H9 (cell line): ENCODE results near the gene MAP2. TPM values are rescaled to one million over a fixed set of nuclear protein-coding genes. Genes with fewer than 3 reads are reported as not detected.

ENCODE experiments used
- DNase-seq: peaks from one replicate; pipeline ENCODE4 v3.0.0-alpha.2; 2017
- H2AFZ ChIP-seq: one replicate; pipeline ENCODE4 v1.6.1; 2013; ENCODE audit warnings: mild to moderate bottlenecking, low read length, control low read depth, moderate library complexity
- H2AK5ac ChIP-seq: 2 replicates; pipeline ENCODE4 v1.6.1; 2013; ENCODE audit warnings: low read length, control low read depth, mixed read lengths; ENCODE audit not compliant: insufficient read length
- H2BK120ac ChIP-seq: one replicate; pipeline ENCODE4 v1.6.1; 2013; ENCODE audit warnings: low read depth, mild to moderate bottlenecking, low read length, control low read depth, inconsistent platforms; ENCODE audit not compliant: poor library complexity, severe bottlenecking
- H2BK12ac ChIP-seq: 2 replicates; pipeline ENCODE4 v1.6.1; 2013; ENCODE audit warnings: low read length, control low read depth, mixed read lengths, low read depth; ENCODE audit not compliant: insufficient read length
- H2BK15ac ChIP-seq: 2 replicates; pipeline ENCODE4 v1.6.1; 2013; ENCODE audit warnings: low read depth, low read length, control low read depth
- H2BK20ac ChIP-seq: one replicate; pipeline ENCODE4 v1.6.1; 2013; ENCODE audit warnings: low read depth, mild to moderate bottlenecking, low read length, control low read depth, inconsistent platforms; ENCODE audit not compliant: poor library complexity, severe bottlenecking
- H2BK5ac ChIP-seq: 2 replicates; pipeline ENCODE4 v1.6.1; 2013; ENCODE audit warnings: low read length, control low read depth, mixed read lengths; ENCODE audit not compliant: insufficient read length
- H3K14ac ChIP-seq: 2 replicates; pipeline ENCODE4 v1.6.1; 2013; ENCODE audit warnings: low read length, control low read depth; ENCODE audit not compliant: insufficient read depth
- H3K18ac ChIP-seq: 2 replicates; pipeline ENCODE4 v1.6.1; 2013; ENCODE audit warnings: low read depth, mild to moderate bottlenecking, mixed read lengths, low read length, control low read depth; ENCODE audit not compliant: insufficient read length
- H3K23ac ChIP-seq: 2 replicates; pipeline ENCODE4 v1.6.1; 2013; ENCODE audit warnings: low read length, control low read depth, mixed read lengths, low read depth; ENCODE audit not compliant: insufficient read length
- H3K23me2 ChIP-seq: 2 replicates; pipeline ENCODE4 v1.6.1; 2013; ENCODE audit warnings: low read depth, mild to moderate bottlenecking, mixed read lengths, low read length, control low read depth; ENCODE audit not compliant: insufficient read length, poor library complexity, severe bottlenecking
- H3K27ac ChIP-seq: 2 replicates; pipeline ENCODE4 v1.5.1; 2013; ENCODE audit warnings: low read length, control low read depth, mixed read lengths, low read depth; ENCODE audit not compliant: insufficient read length
- H3K27me3 ChIP-seq: 2 replicates; pipeline ENCODE4 v1.6.1; 2013; ENCODE audit warnings: low read length, control low read depth, inconsistent platforms; ENCODE audit not compliant: insufficient read depth
- H3K4ac ChIP-seq: 2 replicates; pipeline ENCODE4 v1.6.1; 2013; ENCODE audit warnings: low read depth, mild to moderate bottlenecking, control low read depth, inconsistent platforms, low read length, moderate library complexity
- H3K4me1 ChIP-seq: 2 replicates; pipeline ENCODE4 v1.6.1; 2013; ENCODE audit warnings: low read length, control low read depth, inconsistent platforms; ENCODE audit not compliant: insufficient read depth
- H3K4me2 ChIP-seq: 2 replicates; pipeline ENCODE4 v1.6.1; 2013; ENCODE audit warnings: low read length, control low read depth, mixed read lengths; ENCODE audit not compliant: insufficient read length, insufficient read depth
- H3K56ac ChIP-seq: 2 replicates; pipeline ENCODE4 v1.6.1; 2013; ENCODE audit warnings: low read depth, mild to moderate bottlenecking, mixed read lengths, low read length, control low read depth; ENCODE audit not compliant: insufficient read length
- H3K79me1 ChIP-seq: 2 replicates; pipeline ENCODE4 v1.6.1; 2013; ENCODE audit warnings: low read depth, mild to moderate bottlenecking, moderate library complexity, low read length, control low read depth, inconsistent platforms; ENCODE audit not compliant: insufficient read depth, poor library complexity, severe bottlenecking
- H3K79me2 ChIP-seq: 2 replicates; pipeline ENCODE4 v1.6.1; 2013; ENCODE audit warnings: low read length, control low read depth, inconsistent platforms; ENCODE audit not compliant: insufficient read depth
- H3K9ac ChIP-seq: 2 replicates; pipeline ENCODE4 v1.6.1; 2013; ENCODE audit warnings: low read length, control low read depth, mixed read lengths; ENCODE audit not compliant: insufficient read length; ENCODE audit errors: extremely low read depth
- H3K9me3 ChIP-seq: one replicate; pipeline ENCODE4 v1.6.1; 2013; ENCODE audit warnings: low read depth, low read length, inconsistent platforms; ENCODE audit not compliant: control insufficient read depth
- H3T11ph ChIP-seq: one replicate; pipeline ENCODE4 v1.6.1; 2013; ENCODE audit warnings: mild to moderate bottlenecking, low read length, control low read depth, inconsistent platforms
- H4K20me1 ChIP-seq: one replicate; pipeline ENCODE4 v1.6.1; 2013; ENCODE audit not compliant: control insufficient read depth, insufficient read length, insufficient read depth
- H4K5ac ChIP-seq: 2 replicates; pipeline ENCODE4 v1.6.1; 2013; ENCODE audit warnings: low read depth, mild to moderate bottlenecking, mixed read lengths, low read length, control low read depth; ENCODE audit not compliant: insufficient read length
- H4K8ac ChIP-seq: replicated peaks from 2 replicates; pipeline ENCODE4 v1.6.1; 2013; ENCODE audit warnings: low read length, control low read depth, mixed read lengths, low read depth; ENCODE audit not compliant: insufficient read length
- H4K91ac ChIP-seq: 2 replicates; pipeline ENCODE4 v1.6.1; 2013; ENCODE audit warnings: low read depth, mild to moderate bottlenecking, moderate library complexity, mixed read lengths, low read length, control low read depth; ENCODE audit not compliant: insufficient read length
- H3K27ac Mint-ChIP-seq, 3 experiments: 2 replicates in 2 of 3; 3 replicates in 1 of 3; pipeline ENCODE4 v1.8.0; 2020 to 2021; ENCODE audit warnings: mixed read lengths in 3 of 3, mild to moderate bottlenecking in 1 of 3, moderate library complexity in 1 of 3
- H3K27me3 Mint-ChIP-seq: 2 replicates; pipeline ENCODE4 v1.8.0; 2021; ENCODE audit warnings: low read depth, mild to moderate bottlenecking, moderate library complexity, mixed read lengths
- H3K36me3 Mint-ChIP-seq, 3 experiments: 2 replicates in 2 of 3; 3 replicates in 1 of 3; pipeline ENCODE4 v1.8.0; 2020 to 2021; ENCODE audit warnings: low read depth in 3 of 3, mixed read lengths in 3 of 3; ENCODE audit not compliant: insufficient read depth in 1 of 3
- H3K4me1 Mint-ChIP-seq, 2 experiments: 2 replicates each; pipeline ENCODE4 v1.8.0; 2020; ENCODE audit warnings: mixed read lengths in 2 of 2
- H3K4me3 Mint-ChIP-seq, 2 experiments: 2 replicates in 1 of 2; 3 replicates in 1 of 2; pipeline ENCODE4 v1.8.0; 2020 to 2021; ENCODE audit warnings: mild to moderate bottlenecking in 2 of 2, mixed read lengths in 2 of 2, moderate library complexity in 1 of 2
- H3K9me3 Mint-ChIP-seq, 2 experiments: 2 replicates in 1 of 2; 3 replicates in 1 of 2; pipeline ENCODE4 v1.8.0; 2020; ENCODE audit warnings: mild to moderate bottlenecking in 2 of 2, mixed read lengths in 2 of 2, moderate library complexity in 1 of 2
- CTCF ChIP-seq: fragments of 200-600 bp; sonication (generic); conservative IDR thresholded peaks from 3 replicates; pipeline ENCODE4 v1.8.0; 2021; ENCODE audit warnings: antibody characterized with exemption, mild to moderate bottlenecking
- WGBS: extraction: QIAGEN DNeasy Blood & Tissue Kit; methylation state at CpG from one replicate; pipeline ENCODE4 v1.1.7; 2013; ENCODE audit warnings: missing lambda C conversion rate, low lambda C conversion rate, mixed read lengths; ENCODE audit not compliant: insufficient read length; ENCODE audit errors: extremely low coverage; 5-methylcytosine and 5-hydroxymethylcytosine counted together
- total RNA-seq: library from RNA; stranded (reverse); gene quantifications from 2 replicates; pipeline ENCODE4 v1.2.1, GENCODE V29; 2021

The MAP2 gene
- total RNA-seq, 1 experiment from 2014 or later: 0.87 TPM

GRCh38 chr2:209413311-209414014 is 10.4 kb upstream of the MAP2 start:
- Histone ChIP-seq H3K4me2 (no peak overlapping the region), H2BK5ac (no peak overlapping the region), H3K14ac (no peak overlapping the region), H3K9me3 (no peaks in the 10 kb centered on the region), H3K18ac (no peak overlapping the region), H2BK20ac (no peak overlapping the region), H3K56ac (no peak overlapping the region), H3K23ac (no peak overlapping the region), H3K23me2 (no peaks in the 10 kb centered on the region), H3K4me1 (no peaks in the 10 kb centered on the region), H3T11ph (no peak overlapping the region), H4K91ac (no peak overlapping the region), H2AK5ac (no peak overlapping the region), H3K27ac (no peak overlapping the region), H4K20me1 (no peaks in the 10 kb centered on the region), H3K27me3 (no peaks in the 10 kb centered on the region), H3K9ac (no peak overlapping the region), H4K5ac (no peak overlapping the region), H4K8ac (no peak overlapping the region), H3K4ac (no peak overlapping the region), H3K79me2 (no peaks in the 10 kb centered on the region), H2BK12ac (no peak overlapping the region), H3K79me1 (no peaks in the 10 kb centered on the region), H2BK15ac (no peak overlapping the region), H2AFZ (no peak overlapping the region), H2BK120ac (no peak overlapping the region)
- WGBS: no CpG with 5 or more reads among the region's 1 CpG
- DNase-seq: no peak
- H3K4me3 Mint-ChIP-seq: no peak overlapping the region
- H3K27me3 Mint-ChIP-seq: no peaks in the 10 kb centered on the region
- peaks cover 0 to 13% (median 3%) of the 10 kb centered on the region in 3 experiments; a peak in 4 of 7 replicates for H3K36me3 Mint-ChIP-seq
- H3K27ac Mint-ChIP-seq: no peak overlapping the region
- H3K9me3 Mint-ChIP-seq: peaks cover 17 to 19% of the 10 kb centered on the region in 2 experiments
- no peak for TF ChIP-seq CTCF
- H3K4me1 Mint-ChIP-seq: peaks cover 4 to 5% of the 10 kb centered on the region in 2 experiments; a peak in 3 of 4 replicates
